GM12878 (cell line): ENCODE measurements around the gene NRSN1. TPM values are rescaled to one million over a fixed set of nuclear protein-coding genes. Genes with fewer than 3 reads are reported as not detected.

Source experiments
- ATAC-seq: fragments of 200-7000 bp; cut with Tn5 transposase; 3 replicates; pipeline ENCODE4 v1.9.1; 2020; ENCODE audit warnings: mild to moderate bottlenecking, moderate library complexity
- BruUV-seq: library from RNA; stranded (reverse); fragments of 400-500 nt; replicated peaks from 2 replicates; lab custom pipeline; 2021; lab: Mats Ljungman, UMichigan
- CTCF ChIA-PET: fragments of 300-600 bp; sonication (Branson Sonifier 250); formaldehyde crosslinking; extraction: SDS; loops from one replicate; lab custom pipeline; 2021; ENCODE audit warnings: inconsistent platforms; lab: Yijun Ruan, JAX
- POLR2A ChIA-PET: fragments of 350-600 bp; formaldehyde crosslinking; extraction: SDS; loops from one replicate; lab custom pipeline; 2021; ENCODE audit warnings: inconsistent platforms; lab: Charles Lee
- RAD21 ChIA-PET: fragments of 300-600 bp; sonication (Branson Sonifier 250); formaldehyde crosslinking; loops from one replicate; lab custom pipeline; 2023; ENCODE audit warnings: antibody characterized with exemption; ENCODE audit not compliant: unreplicated experiment; lab: Charles Lee
- SMC1A ChIA-PET: fragments of 300-600 bp; sonication (Branson Sonifier 250); formaldehyde crosslinking; loops from one replicate; lab custom pipeline; 2023; ENCODE audit not compliant: unreplicated experiment, uncharacterized antibody; lab: Charles Lee
- DNase-seq: peaks from one replicate; pipeline ENCODE4 v3.0.0-alpha.2; 2011; ENCODE audit warnings: low read depth, low spot score
- FAIRE-seq: peaks from 3 replicates; lab custom pipeline; 2011; peaks lifted over from hg19 to GRCh38; lab: Jason Lieb, UNC
- H2AFZ ChIP-seq: 2 replicates; pipeline ENCODE4 v1.6.0; 2011; ENCODE audit warnings: low read depth, low read length, control low read depth; ENCODE audit not compliant: control insufficient read depth
- H3K27ac ChIP-seq: 2 replicates; pipeline ENCODE4 v1.5.1; 2011; ENCODE audit warnings: control low read depth; ENCODE audit not compliant: control insufficient read depth, insufficient read depth
- H3K27me3 ChIP-seq, 2 experiments: replicated peaks in 1 of 2; 2 replicates each; pipeline versions ENCODE4 v1.6.0 to v1.6.1; 2011; ENCODE audit warnings: low read length in 1 of 2; ENCODE audit not compliant: control insufficient read depth in 2 of 2, insufficient read depth in 2 of 2
- H3K36me3 ChIP-seq, 2 experiments: 2 replicates each; pipeline ENCODE4 v1.5.1; 2011; ENCODE audit warnings: low read length in 1 of 2; ENCODE audit not compliant: control insufficient read depth in 2 of 2, insufficient read depth in 2 of 2
- H3K4me1 ChIP-seq: 2 replicates; pipeline ENCODE4 v1.6.1; 2011; ENCODE audit warnings: mild to moderate bottlenecking, low read length, moderate library complexity, mixed read lengths; ENCODE audit not compliant: control insufficient read depth, insufficient read depth
- H3K4me2 ChIP-seq: 2 replicates; pipeline ENCODE4 v1.6.0; 2011; ENCODE audit warnings: control low read depth; ENCODE audit not compliant: control insufficient read depth, insufficient read depth
- H3K4me3 ChIP-seq: fragments of 200-600 bp; sonication (generic); 2 replicates; pipeline ENCODE4 v1.5.1; 2016
- H3K79me2 ChIP-seq: 2 replicates; pipeline ENCODE4 v1.6.0; 2011; ENCODE audit warnings: low read length; ENCODE audit not compliant: control insufficient read depth, insufficient read depth
- H3K9ac ChIP-seq: 2 replicates; pipeline ENCODE4 v1.8.0; 2011; ENCODE audit warnings: low read length, control low read depth, mixed read lengths; ENCODE audit not compliant: control insufficient read depth, insufficient read depth
- H3K9me3 ChIP-seq: replicated peaks from 3 replicates; pipeline ENCODE4 v1.5.1; 2011; ENCODE audit warnings: mild to moderate bottlenecking, low read length; ENCODE audit not compliant: control insufficient read depth, insufficient read depth
- H4K20me1 ChIP-seq: 2 replicates; pipeline ENCODE4 v1.6.0; 2011; ENCODE audit not compliant: control insufficient read depth, insufficient read depth
- RB1 ChIP-seq: fragments of 450-650 bp; formaldehyde crosslinking; IDR thresholded peaks from 2 replicates; pipeline ENCODE4 v1.6.1; 2017; ENCODE audit warnings: mild to moderate bottlenecking, borderline replicate concordance
- RFX5 ChIP-seq: IDR thresholded peaks from 2 replicates; pipeline ENCODE4 v1.6.1; 2011; ENCODE audit warnings: low read depth, low read length, improper control_type of control experiment
- SIN3A ChIP-seq: IDR thresholded peaks from 2 replicates; pipeline ENCODE4 v1.6.1; 2012; ENCODE audit warnings: low read depth, low read length, improper control_type of control experiment
- WGBS: methylation state at CpG from one replicate; pipeline ENCODE4 v1.1.6; 2016; ENCODE audit warnings: low lambda C conversion rate; ENCODE audit not compliant: insufficient replicate concordance, insufficient coverage; ENCODE audit errors: missing lambda C conversion rate; 5-methylcytosine and 5-hydroxymethylcytosine counted together
- in situ Hi-C: fragments of 300-500 bp; cut with MboI; formaldehyde crosslinking; loops from 9 replicates; pipeline ENCODE4 v1.14.3; 2018; ENCODE audit warnings: mixed read lengths
- intact Hi-C: fragments of 100-400 bp; cut with micrococcal nuclease; formaldehyde crosslinking; loops from one replicate; pipeline ENCODE4 v1.14.2; 2022; ENCODE audit not compliant: unreplicated experiment
- polyA plus RNA-seq, 11 experiments: library from polyadenylated mRNA; depleted of rRNA in 4 of 11; unstranded in 6 of 11; stranded (reverse) in 5 of 11; fragments of >200 nt; fragmentation: Nextera tagmentation in 4 of 11; fragmentation: Illumina TruSeq in 1 of 11; extraction: Ambion mirVana in 4 of 11; extraction: Trizol in 1 of 11; gene quantifications; 1 replicate in 1 of 11; 2 replicates in 10 of 11; pipeline versions ENCODE4 v1.2.1 to v1.2.3, GENCODE V29; 2011 to 2016; ENCODE audit warnings: inconsistent platforms in 2 of 11, missing spikeins in 2 of 11, low read depth in 1 of 11
- total RNA-seq, 4 experiments: library from RNA; depleted of rRNA in 3 of 4; stranded (reverse); fragments of >200 nt in 3 of 4; fragmentation: Illumina TruSeq in 1 of 4; extraction: Trizol in 1 of 4; gene quantifications; 2 replicates each; pipeline versions ENCODE4 v1.2.1 to v1.2.3, GENCODE V29; 2013 to 2021
- TF ChIP-seq, protein P1 (sequence below): IDR thresholded peaks from 2 replicates; pipeline ENCODE4 v1.6.1; 2012; ENCODE audit warnings: mild to moderate bottlenecking, low read depth, low read length
- TF ChIP-seq, protein P2 (sequence below): IDR thresholded peaks from 2 replicates; pipeline ENCODE4 v1.6.1; 2012; ENCODE audit warnings: low read depth, low read length, improper control_type of control experiment

The NRSN1 gene
- total and polyA plus RNA-seq, 10 of the 15 experiments (the other 5 are each of a cell fraction or from before 2014, with no cell fraction given), result not detected

- ChIA-PET RAD21 (no interaction called here), POLR2A (no interaction called here), SMC1A (no interaction called here), CTCF (interaction anchor here (0.7 kb wide), 1 partner anchor 824 kb away, joined by 3 read pairs; no protein-coding TSS in a partner anchor)
- intact Hi-C loops (no loop called here), in situ Hi-C loops (no loop called here)
- TF ChIP-seq, protein P1, sequence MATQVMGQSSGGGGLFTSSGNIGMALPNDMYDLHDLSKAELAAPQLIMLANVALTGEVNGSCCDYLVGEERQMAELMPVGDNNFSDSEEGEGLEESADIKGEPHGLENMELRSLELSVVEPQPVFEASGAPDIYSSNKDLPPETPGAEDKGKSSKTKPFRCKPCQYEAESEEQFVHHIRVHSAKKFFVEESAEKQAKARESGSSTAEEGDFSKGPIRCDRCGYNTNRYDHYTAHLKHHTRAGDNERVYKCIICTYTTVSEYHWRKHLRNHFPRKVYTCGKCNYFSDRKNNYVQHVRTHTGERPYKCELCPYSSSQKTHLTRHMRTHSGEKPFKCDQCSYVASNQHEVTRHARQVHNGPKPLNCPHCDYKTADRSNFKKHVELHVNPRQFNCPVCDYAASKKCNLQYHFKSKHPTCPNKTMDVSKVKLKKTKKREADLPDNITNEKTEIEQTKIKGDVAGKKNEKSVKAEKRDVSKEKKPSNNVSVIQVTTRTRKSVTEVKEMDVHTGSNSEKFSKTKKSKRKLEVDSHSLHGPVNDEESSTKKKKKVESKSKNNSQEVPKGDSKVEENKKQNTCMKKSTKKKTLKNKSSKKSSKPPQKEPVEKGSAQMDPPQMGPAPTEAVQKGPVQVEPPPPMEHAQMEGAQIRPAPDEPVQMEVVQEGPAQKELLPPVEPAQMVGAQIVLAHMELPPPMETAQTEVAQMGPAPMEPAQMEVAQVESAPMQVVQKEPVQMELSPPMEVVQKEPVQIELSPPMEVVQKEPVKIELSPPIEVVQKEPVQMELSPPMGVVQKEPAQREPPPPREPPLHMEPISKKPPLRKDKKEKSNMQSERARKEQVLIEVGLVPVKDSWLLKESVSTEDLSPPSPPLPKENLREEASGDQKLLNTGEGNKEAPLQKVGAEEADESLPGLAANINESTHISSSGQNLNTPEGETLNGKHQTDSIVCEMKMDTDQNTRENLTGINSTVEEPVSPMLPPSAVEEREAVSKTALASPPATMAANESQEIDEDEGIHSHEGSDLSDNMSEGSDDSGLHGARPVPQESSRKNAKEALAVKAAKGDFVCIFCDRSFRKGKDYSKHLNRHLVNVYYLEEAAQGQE, result peak; percentile 97
- no peak for TF ChIP-seq SIN3A
- TF ChIP-seq, protein P2, sequence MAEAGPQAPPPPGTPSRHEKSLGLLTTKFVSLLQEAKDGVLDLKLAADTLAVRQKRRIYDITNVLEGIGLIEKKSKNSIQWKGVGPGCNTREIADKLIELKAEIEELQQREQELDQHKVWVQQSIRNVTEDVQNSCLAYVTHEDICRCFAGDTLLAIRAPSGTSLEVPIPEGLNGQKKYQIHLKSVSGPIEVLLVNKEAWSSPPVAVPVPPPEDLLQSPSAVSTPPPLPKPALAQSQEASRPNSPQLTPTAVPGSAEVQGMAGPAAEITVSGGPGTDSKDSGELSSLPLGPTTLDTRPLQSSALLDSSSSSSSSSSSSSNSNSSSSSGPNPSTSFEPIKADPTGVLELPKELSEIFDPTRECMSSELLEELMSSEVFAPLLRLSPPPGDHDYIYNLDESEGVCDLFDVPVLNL, result no peak
- TF ChIP-seq RB1, result no peak
- TF ChIP-seq RFX5, result no peak
- 12% methylated on average over 6 of the region's 6 CpGs for WGBS
- no peaks in the 10 kb centered on the region for H3K36me3 ChIP-seq
- H3K27ac ChIP-seq, result no peak overlapping the region
- H3K4me3 ChIP-seq, result no peak overlapping the region
- BruUV-seq, result no TSS peak
- no peak overlapping the region for H2AFZ ChIP-seq
- DNase-seq (no peak), ATAC-seq (peak; percentile 66), FAIRE-seq (no peak)
- no peaks in the 10 kb centered on the region for H3K4me1 ChIP-seq
- H3K27me3 ChIP-seq, result no peaks in the 10 kb centered on the region
- H3K4me2 ChIP-seq, result no peak overlapping the region
- H3K79me2 ChIP-seq, result no peaks in the 10 kb centered on the region
- no peaks in the 10 kb centered on the region for H3K9me3 ChIP-seq
- H4K20me1 ChIP-seq, result no peaks in the 10 kb centered on the region
- H3K9ac ChIP-seq, result no peak overlapping the region
Observed at GRCh38 chr6:24126586-24127192, 674 bp downstream of the NRSN1 start.
